HuH-7 (cell line): ENCODE results near the gene USP12.

ENCODE experiments used
- DNase-seq: peaks from one replicate; pipeline ENCODE4 v3.0.0; 2011; ENCODE audit warnings: low spot score

The USP12 gene

GRCh38 chr13:27034678-27035111, 136.9 kb downstream of the USP12 start:
- DNase-seq: no peak

- no peak for DNase-seq
Observed at GRCh38 chr13:27028683-27029480, 142.7 kb downstream of the USP12 start.

- no peak for DNase-seq
Observed at GRCh38 chr13:27027086-27027667, 144.4 kb downstream of the USP12 start.

GRCh38 chr13:27026396-27026795, 145.2 kb downstream of the USP12 start:
- no peak for DNase-seq

- no peak for DNase-seq
Observed at GRCh38 chr13:27024776-27025492, 146.7 kb downstream of the USP12 start.

- DNase-seq: no peak
Observed at GRCh38 chr13:27024074-27024461, 147.5 kb downstream of the USP12 start.

- no peak for DNase-seq
Observed at GRCh38 chr13:27023385-27024073, 148.1 kb downstream of the USP12 start.

GRCh38 chr13:27022571-27023311, 148.9 kb downstream of the USP12 start:
- DNase-seq: peak; percentile 61

GRCh38 chr13:27020415-27020814, 151.2 kb downstream of the USP12 start:
- DNase-seq: no peak

GRCh38 chr13:27018882-27019281, 152.7 kb downstream of the USP12 start:
- no peak for DNase-seq

GRCh38 chr13:27018344-27018861, 153.2 kb downstream of the USP12 start:
- no peak for DNase-seq

GRCh38 chr13:27016875-27017274, 154.7 kb downstream of the USP12 start:
- no peak for DNase-seq
